ENCODE measurements around the gene TRIM65. TPM values are rescaled to one million over a fixed set of nuclear protein-coding genes. Genes with fewer than 3 reads are reported as not detected.

TRIM65 gene
- total and polyA plus RNA-seq, 2 of the 13 experiments (the other 11 are each of a cell fraction or from before 2014, with no cell fraction given), result 10.3 to 22.4 TPM

GRCh38 chr17:75868730-75869281 lies 27.9 kb downstream of the TRIM65 start (continued):
- 0 out of 4 replicates have a peak, but pooled peaks of 1 of the 2 experiments have one; percentile 6 for TF ChIP-seq NR2F1 (CRISPR knock-in tag; IDR thresholded peaks at IDR 0.05)
- TF ChIP-seq RNF219 (CRISPR knock-in tag; IDR thresholded peaks at IDR 0.05), result 0 out of 2 replicates have a peak, but pooled peaks have one; percentile 40
- 0 out of 2 replicates have a peak, but pooled peaks have one; percentile 26 for TF ChIP-seq ZNF501 (CRISPR knock-in tag; IDR thresholded peaks at IDR 0.05)
- peak; percentile 58; the same call in 1 of the 2 replicates for TF ChIP-seq ZMYM3 (CRISPR knock-in tag; IDR thresholded peaks at IDR 0.05)
- TF ChIP-seq ZNF784 (CRISPR knock-in tag; IDR thresholded peaks at IDR 0.05; ENCODE audit: borderline replicate concordance), result 0 out of 2 replicates have a peak, but pooled peaks have one; percentile 12
- TF ChIP-seq ZXDC (CRISPR knock-in tag; IDR thresholded peaks at IDR 0.05), result peak; percentile 69; the same call in 1 of the 2 replicates
- peak; percentile 14; the same call in 1 of the 2 replicates for TF ChIP-seq KAT7 (CRISPR knock-in tag; IDR thresholded peaks at IDR 0.05; ENCODE audit: borderline replicate concordance)

Measured in HepG2 (cell line).